ENCODE results near the gene C2orf42.

- TF ChIP-seq POLR2A (IDR thresholded peaks at IDR 0.05) (no peak), CTCF (IDR thresholded peaks at IDR 0.05) (no peak)
Observed at GRCh38 chr2:70121627-70122372, 69.0 kb downstream of the C2orf42 start.
